ENCODE measurements around the gene ANGEL1.

The ANGEL1 gene

DNA sequence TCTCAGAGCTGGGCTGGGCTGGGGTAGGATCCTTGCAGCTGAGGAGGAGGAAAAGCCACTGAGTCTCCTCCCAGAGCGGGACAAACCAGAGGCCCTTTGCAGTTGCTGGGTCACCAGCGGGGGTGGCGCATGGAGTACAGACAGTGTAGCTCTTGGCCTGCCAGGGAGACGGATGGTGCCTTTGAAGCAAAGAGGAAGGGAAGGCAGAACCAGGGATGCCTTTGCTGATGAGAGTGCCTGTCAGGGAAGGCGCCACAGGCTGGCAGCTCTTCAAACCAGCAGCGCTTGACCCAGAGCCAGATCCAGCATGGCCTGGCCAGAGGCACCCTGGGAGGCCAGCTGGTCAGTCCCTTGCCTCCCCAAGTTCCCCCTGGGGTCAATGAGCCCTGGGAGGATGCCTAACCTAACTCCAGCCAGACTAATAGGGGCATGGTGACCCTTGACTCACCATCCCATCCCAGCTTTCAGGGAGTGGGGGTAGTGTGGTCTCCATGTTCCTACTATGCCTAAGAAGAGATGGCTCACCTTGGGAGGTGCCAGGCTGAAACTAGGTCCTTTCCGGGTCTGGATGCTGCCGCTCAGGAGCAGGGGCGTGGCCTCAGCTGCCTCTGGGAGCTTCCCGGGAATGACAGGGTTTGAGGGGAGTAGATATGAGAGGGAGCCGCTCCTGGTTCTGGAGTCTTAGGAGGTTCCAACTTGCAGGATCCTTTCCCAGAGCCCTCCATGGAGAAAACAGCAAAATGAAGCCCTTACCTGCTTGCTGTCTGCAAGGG lies 31.6 kb downstream of the ANGEL1 start:
- in situ Hi-C loops (cut with MboI; ENCODE audit: low pct_unique_long_range_greater_than_20kb, low sequenced_read_pairs, unreplicated experiment), result no loop called here

DNA sequence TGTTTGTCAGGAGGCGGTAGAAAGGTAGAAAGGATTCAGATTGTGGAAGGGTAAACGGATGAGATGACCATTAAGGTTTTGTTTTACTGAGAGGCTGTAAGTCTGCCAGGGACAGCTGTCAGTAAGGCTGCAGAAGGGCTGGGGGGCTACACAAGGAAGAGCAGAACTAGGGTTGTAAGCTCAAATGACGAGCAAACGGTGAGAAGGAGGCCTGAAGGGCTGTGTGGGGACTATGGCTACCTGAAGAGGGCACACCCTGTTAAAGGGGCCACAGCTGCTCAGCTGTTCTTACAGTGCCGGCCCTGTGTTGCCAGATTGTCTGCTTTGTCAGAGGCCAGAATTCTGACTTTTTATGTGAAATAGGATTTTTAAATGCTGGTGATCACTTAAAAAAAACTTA lies 32.3 kb downstream of the ANGEL1 start:
- no peak for DNase-seq (ENCODE audit: low spot score)
- no peak for TF ChIP-seq CTCF (IDR thresholded peaks at IDR 0.05; ENCODE audit: extremely low read depth, insufficient read depth, missing control alignments)
- in situ Hi-C loops (cut with MboI; ENCODE audit: low pct_unique_long_range_greater_than_20kb, low sequenced_read_pairs, unreplicated experiment), result no loop called here

More for the DNA sequence above, 31.6 kb downstream of the ANGEL1 start:
- no peak for DNase-seq (ENCODE audit: low spot score)
- no peak for TF ChIP-seq CTCF (IDR thresholded peaks at IDR 0.05; ENCODE audit: extremely low read depth, insufficient read depth, missing control alignments)

GRCh38 chr14:76780058-76780345 lies 32.7 kb downstream of the ANGEL1 start:
- DNase-seq (ENCODE audit: low spot score), result no peak
- in situ Hi-C loops (cut with MboI; ENCODE audit: low pct_unique_long_range_greater_than_20kb, low sequenced_read_pairs, unreplicated experiment), result no loop called here

DNA sequence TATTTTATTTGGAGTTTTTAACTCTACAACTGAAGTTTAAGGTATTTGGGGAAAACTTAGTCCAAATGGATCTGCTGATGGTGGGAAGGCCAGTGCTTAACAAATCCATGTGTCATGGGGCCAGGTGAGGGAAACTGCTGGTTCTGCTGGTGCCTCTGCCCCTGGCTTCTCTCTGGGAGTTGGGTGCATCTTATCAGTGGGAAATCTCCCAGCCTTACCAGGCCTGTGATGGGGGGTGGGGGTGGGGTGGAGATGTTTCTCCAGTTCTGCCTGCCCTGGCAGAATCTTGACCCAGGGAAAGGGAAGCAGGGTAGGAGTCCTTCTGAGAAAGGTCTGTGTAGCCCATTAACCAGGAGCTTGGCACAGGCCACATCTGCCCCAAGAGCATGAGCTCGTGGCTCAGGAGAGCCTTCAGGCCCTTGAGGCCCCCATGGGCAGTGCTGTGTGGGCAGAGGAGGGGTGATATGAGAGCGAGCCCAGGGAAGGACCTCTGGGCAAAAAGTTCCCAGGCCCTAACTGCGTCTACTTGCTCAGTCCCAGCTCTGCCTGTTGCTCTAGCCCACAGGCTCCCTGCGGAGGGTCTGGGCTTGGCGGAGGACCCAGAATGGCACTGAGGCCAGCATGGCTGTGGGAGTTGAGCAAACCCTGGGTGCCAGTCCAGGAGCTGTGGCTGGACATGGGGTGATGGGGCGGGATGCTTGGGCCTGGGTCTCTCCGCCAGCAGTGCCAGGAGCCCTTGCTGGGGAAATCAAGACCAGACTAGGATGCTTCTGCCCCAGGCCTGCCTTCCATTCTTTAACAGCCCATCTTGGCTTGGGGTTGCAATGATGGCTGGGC lies 33.2 kb downstream of the ANGEL1 start:
- in situ Hi-C loops (cut with MboI; ENCODE audit: low pct_unique_long_range_greater_than_20kb, low sequenced_read_pairs, unreplicated experiment), result no loop called here
- DNase-seq (ENCODE audit: low spot score), result no peak
- no peak for TF ChIP-seq CTCF (IDR thresholded peaks at IDR 0.05; ENCODE audit: extremely low read depth, insufficient read depth, missing control alignments)

More at GRCh38 chr14:76780058-76780345, 32.7 kb downstream of the ANGEL1 start:
- TF ChIP-seq CTCF (IDR thresholded peaks at IDR 0.05; ENCODE audit: extremely low read depth, insufficient read depth, missing control alignments), result no peak

- no peak for TF ChIP-seq CTCF (IDR thresholded peaks at IDR 0.05; ENCODE audit: extremely low read depth, insufficient read depth, missing control alignments)
- DNase-seq (ENCODE audit: low spot score), result no peak
- in situ Hi-C loops (cut with MboI; ENCODE audit: low pct_unique_long_range_greater_than_20kb, low sequenced_read_pairs, unreplicated experiment), result no loop called here
Measured at GRCh38 chr14:76778546-76779215, 34.0 kb downstream of the ANGEL1 start.

- no peak for TF ChIP-seq CTCF (IDR thresholded peaks at IDR 0.05; ENCODE audit: extremely low read depth, insufficient read depth, missing control alignments)
- in situ Hi-C loops (cut with MboI; ENCODE audit: low pct_unique_long_range_greater_than_20kb, low sequenced_read_pairs, unreplicated experiment), result no loop called here
- no peak for DNase-seq (ENCODE audit: low spot score)
Measured at GRCh38 chr14:76777721-76778120, 35.0 kb downstream of the ANGEL1 start.
